GM18868 (cell line): ENCODE measurements around the gene SLC25A41.
"Not testable (repeated sequence)": the region's sequence is repeated elsewhere in the genome, so short reads cannot be mapped to it uniquely, and the experiment has no call there.

Experiments used
- ATAC-seq: cut with Tn5 transposase; IDR thresholded peaks from one replicate; pipeline ENCODE4 v1.9.1; 2021; ENCODE audit warnings: mild to moderate bottlenecking, moderate library complexity; ENCODE audit not compliant: unreplicated experiment

SLC25A41 gene

DNA sequence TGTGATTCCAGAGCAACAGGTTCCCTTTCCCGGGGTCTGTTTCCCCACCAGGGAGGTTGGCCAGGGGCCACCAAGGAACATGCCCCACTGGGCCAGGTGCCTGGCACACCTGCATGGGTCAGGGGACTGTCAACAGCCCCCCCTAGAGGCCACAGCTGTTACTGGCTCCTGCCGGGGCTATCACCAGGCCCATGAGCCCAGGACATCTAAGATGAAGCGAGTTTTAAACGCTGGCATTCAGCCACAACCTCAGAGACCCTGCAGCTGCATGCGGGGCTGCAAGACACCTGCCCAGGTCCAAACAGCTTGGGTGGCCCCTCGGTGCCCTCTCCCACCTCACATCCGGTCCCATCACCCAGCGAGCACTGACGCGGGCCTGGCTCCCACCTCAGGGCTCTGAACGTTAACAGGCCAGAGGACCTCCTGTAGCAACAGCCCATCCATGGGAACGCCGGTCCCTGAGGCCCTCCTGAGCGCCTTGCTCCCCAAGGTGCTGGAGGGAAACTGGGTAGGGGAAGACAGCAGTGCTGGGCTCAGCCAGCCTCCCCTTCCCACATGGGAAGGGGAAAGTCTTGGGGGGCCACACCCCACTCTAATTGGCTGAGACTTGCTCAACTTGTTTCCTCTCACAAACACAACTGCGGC, 21.0 kb downstream of the SLC25A41 start:
- ATAC-seq, result no peak

DNA sequence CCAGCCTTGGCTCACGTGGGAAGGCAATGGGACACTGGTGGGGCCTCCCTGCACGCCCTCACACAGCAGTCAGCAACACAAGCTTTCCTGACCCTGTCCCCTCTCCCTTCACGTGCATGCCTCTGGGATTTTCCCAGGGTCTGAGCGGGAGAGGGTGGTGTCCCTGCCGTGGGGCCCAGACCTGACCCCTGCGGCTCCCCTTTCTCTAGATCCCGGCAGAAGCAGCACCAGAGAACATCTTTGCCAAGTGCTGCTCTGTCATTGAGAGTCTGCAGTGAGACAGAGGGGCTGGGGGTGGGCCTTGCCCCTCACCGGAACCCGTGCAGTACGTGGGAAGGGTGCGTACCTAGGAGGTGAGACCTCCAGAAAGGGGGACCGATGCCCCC, 21.5 kb downstream of the SLC25A41 start:
- no peak for ATAC-seq

DNA sequence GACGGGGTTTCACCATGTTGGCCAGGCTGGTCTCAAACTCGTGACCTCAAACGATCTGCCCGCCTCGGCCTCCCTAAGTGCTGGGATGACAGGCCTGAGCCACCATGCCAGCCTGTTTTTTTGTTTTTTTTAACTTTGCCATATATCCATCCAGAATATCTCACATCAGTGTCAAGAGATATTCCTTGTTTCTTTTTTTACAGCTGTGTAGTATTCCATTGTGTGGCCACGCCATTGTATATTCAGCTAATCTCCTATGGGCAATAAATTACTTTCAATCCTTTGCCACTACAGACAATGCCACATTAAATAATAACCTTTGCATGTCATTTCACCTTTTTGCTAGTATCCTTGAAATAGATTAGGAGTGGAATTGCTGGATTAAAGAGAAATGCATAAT, 24.2 kb downstream of the SLC25A41 start:
- ATAC-seq, result no peak

DNA sequence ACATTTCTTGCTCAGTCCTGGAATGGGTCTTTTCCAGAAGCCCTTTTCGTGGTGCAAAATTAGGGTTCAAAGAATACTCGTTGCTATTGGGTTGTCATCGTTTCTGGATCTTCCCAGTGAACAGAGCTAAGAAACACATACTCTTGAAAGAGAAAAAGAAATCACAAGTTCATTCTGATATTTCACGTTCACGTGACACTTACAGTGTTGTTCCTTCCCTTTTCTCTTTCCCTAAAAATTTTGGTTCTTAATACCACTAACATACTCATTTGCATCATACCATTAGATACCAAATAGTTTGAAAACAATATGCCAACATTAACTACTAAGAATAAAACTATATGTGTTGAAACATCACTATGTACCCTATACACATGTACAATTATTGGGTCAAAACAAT, 27.2 kb downstream of the SLC25A41 start:
- ATAC-seq, result no peak

GRCh38 chr19:6402837-6403608, 30.5 kb downstream of the SLC25A41 start:
- no peak for ATAC-seq

DNA sequence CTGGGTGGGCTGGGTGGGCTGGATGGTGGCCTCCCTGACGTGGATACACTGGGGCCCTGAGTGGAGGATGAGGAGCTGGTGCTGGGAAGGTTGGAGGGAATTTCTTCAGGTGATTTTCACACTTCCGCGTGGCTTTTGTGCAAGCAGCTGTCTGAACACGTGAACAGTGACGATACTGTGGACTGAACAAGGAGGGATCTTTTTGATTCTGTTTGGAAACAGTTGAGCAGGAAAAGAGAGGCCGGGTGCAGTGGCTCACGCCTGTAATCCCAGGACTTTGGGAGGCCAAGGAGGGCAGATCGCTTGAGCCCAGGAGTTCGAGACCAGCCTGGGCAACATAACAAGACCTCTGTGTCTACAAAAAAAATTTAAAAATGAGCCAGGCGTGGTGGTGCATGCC, 31.5 kb downstream of the SLC25A41 start:
- no peak for ATAC-seq

GRCh38 chr19:6400062-6400944, 33.3 kb downstream of the SLC25A41 start:
- ATAC-seq, result not testable (repeated sequence)

DNA sequence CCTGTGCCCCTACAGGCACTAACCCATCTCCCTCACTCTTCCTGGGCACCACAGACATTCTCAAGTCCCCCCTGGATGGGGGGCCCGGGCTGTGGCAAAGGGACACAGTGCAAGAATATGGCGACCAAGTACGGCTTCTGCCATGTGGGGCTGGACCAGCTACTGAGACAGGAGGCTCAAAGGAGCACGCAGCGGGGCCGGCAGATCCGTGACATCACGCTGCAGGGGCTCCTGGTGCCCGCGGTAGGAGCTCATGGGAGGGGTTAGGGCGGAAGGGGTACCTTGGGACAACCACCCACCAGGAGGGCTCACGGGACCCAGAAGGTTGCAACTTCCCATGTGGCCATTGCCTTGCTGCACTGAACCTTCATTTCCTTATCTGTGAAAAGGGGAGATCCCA, 37.3 kb downstream of the SLC25A41 start:
- ATAC-seq, result no peak

DNA sequence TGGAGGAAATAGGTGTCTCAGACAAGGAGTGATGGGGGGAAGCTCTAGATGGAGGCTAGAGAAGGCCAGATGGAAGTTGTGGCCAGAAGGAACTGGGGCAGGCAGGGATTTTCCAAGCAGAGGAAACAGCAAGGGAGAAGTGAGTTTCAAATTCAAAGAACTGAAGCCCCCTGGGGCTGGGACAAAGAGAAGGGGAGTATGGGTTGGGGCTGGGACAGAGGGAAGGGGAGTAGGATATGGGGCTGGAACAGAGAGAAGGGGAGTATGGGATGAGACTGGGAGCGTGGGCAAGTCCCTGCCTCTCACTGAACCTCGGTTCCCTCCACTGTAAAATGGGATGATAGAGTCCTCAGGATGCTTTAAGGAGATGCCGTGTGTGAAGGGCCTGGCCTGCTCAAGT, 38.7 kb downstream of the SLC25A41 start:
- ATAC-seq, result no peak

DNA sequence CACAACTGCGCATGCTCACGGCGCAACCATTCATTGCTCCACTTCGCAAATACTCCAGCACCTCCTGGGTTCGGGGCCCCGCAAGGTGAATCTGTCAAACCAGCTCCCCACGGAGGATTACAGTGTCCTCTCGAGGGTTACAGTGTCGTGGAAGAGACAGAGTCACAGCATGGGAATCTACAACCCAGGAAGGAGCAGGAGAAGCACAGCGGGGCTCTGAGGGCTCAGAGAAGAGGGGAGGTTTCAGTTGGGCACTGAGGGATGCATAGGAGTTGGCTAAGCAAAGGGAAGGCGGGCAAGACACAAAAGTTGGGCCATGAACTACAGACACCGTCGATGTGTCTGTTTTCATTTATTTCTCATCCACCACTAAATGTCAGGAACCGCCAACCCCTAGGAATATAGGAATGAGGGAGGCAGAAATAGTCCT, 39.6 kb downstream of the SLC25A41 start:
- no peak for ATAC-seq

DNA sequence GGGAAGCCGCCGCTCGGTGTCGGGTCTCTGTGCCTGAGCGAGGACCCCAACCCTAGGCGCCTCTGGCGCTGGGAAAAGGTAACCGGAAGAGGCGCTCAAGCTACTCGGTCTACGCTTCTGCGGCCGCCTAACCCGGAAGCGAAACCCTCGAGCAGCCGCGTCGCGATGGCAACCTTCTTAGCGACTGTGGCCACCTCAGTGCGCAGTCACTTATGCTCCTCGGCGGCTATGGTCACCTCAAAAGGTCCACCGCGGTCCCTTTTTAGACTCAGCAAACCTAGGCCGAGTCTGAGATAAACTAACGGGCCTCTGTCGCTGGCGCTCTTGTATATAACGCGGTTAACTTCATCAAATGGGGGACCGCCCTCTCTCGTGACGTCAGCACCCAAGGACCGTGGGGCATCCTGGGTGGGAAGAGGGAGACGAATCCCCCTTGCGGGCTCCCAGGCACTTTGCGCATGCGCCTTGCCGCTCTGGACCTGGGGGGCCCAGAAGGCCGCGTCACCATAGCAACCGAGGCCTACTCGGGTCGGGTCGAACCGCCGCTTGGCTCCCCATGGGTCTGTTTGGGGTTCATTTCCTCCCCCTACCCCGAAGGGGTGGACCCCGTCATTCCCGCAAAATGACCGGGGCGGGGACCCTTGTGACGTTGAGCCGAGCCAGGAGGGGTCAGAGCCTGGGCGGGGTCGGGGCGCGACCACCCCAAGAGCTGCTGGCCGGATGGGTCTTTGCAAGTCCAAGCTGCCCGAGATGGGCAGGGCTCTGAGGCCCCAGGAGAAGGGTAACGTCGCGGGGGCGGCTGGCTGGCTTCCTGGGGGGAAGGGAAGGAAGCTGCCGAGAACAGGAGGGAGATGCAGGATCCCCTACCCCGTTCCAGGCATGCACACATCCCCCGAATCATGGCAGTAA, 40.2 kb downstream of the SLC25A41 start, which contains the start of gene GTF2F1:
TSS of gene GTF2F1 (minus strand) at position 91 of the 909 bp plus-strand sequence. CDS start 169 bp downstream, outside the sequence.
- peak; percentile 80 for ATAC-seq

DNA sequence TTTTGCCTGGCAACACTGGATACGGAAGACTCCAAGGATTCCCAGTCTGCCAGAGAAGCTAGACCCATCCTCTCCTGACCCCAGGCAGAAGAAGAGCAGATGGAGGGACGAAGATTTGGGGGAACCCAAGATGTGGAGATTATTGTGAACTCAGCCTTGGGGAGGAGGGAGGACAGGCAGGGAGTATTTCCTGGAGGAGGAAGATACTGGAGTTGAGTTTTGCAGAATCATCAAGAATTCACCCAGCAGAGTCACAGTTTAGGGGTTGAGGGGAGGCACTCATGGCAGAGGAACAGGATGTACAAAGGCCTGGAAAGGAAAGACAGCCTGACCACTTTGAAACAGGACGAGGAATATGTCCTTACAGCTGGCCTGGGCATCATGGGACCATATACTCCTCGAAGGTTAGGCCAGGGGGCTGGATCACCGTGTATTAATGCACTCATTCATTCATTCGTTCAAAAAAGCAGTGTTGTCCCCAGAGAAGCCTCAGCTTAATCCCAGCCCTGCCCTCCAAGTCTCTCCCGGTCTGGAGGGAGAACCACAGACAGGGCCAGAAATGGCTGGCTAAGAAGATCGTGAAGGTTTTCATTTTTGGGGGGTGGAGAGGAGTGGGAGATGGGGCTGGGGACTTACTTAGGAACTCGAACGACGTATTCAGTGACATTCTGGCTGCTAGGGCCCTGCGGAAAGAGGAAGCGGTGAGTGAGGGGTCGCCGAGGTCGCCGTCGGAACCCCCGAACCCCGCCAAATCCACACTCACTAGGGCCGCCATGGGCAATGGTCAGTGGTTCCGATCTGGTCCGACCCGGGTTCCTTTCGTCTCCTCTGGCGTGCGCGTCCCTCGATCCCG, 41.1 kb downstream of the SLC25A41 start:
- no peak for ATAC-seq

DNA sequence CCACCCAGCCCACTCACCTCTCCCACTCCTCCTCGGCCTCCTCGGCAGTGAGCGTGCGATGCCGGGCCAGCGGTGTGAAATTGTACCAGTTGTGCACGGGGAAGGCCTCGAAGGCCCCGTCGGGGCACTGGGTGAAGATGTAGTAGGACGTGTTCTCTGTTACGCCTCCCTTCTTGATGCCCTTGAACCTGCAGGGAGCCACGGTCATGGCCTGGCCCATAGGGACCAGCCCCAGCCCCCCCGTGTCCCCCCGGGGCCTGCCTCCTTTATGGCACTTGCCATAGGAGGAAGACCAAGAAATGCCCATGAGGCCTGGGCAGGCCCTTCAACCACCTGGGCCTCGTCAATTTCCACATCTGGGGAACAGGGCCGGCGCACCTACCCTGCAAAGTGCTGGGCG, 46.2 kb downstream of the SLC25A41 start:
- no peak for ATAC-seq

- no peak for ATAC-seq
These were observed 49.2 kb downstream of the SLC25A41 start for GRCh38 chr19:6384381-6384780.

GRCh38 chr19:6383188-6383587, 50.4 kb downstream of the SLC25A41 start:
- ATAC-seq, result no peak

GRCh38 chr19:6381030-6381750, 52.4 kb downstream of the SLC25A41 start:
- no peak for ATAC-seq

GRCh38 chr19:6379744-6380143, 53.8 kb downstream of the SLC25A41 start:
- ATAC-seq, result no peak

GRCh38 chr19:6378486-6378885, 55.1 kb downstream of the SLC25A41 start:
- no peak for ATAC-seq

DNA sequence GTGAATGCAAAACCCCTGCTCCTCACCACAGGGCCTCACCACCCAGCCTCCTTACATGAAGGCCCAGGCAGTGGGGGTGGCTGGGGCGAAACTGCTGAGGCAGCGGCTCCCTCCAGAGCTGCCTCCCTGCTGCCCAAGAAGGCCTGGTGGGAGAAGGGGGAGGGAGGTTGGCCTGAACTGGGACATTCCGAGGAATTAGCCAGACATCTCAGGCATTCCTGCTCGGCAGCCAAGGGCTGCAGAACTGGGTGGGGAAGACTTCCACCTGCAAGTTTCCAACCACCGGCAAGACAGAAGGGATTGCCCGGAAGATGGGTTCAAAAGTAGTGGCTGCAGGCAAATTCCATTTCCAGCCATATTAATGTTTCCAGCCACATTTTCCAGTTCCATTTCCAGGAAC, 55.5 kb downstream of the SLC25A41 start:
- ATAC-seq, result no peak
